Mucosa of descending colon (tissue), 3 donors: ENCODE measurements around the gene CNNM3. TPM values are rescaled to one million over a fixed set of nuclear protein-coding genes. Genes with fewer than 3 reads are reported as not detected.
A peak's percentile ranks its signal among the peaks of the same experiment; 100 is the strongest.

Experiments
- ATAC-seq: fragments of 200-7000 bp; cut with Tn5 transposase; one replicate; pipeline ENCODE4 v1.9.1; 2020; ENCODE audit warnings: mild to moderate bottlenecking, moderate library complexity
- DNase-seq, 3 donors: peaks; one replicate each; pipeline ENCODE4 v3.0.0-alpha.2; 2020
- H3K36me3 ChIP-seq: fragments of 200-600 bp; one replicate; pipeline ENCODE4 v1.8.0; 2021; ENCODE audit warnings: low read depth, mild to moderate bottlenecking
- H3K4me1 ChIP-seq: fragments of 200-600 bp; one replicate; pipeline ENCODE4 v1.8.0; 2021; ENCODE audit warnings: low read depth, mild to moderate bottlenecking
- H3K4me3 ChIP-seq: fragments of 200-600 bp; one replicate; pipeline ENCODE4 v1.8.0; 2021; ENCODE audit warnings: mild to moderate bottlenecking
- H3K9me3 ChIP-seq: fragments of 200-600 bp; one replicate; pipeline ENCODE4 v1.8.0; 2021; ENCODE audit warnings: mild to moderate bottlenecking
- intact Hi-C, 2 donors: fragments of 100-400 bp; cut with DNase I in 1 of 2; cut with micrococcal nuclease in 1 of 2; formaldehyde crosslinking; loops; one replicate each; pipeline versions ENCODE4 v1.11.0 to v1.11.1; 2022; cut with DNase I, micrococcal nuclease
- total RNA-seq, 3 donors: library from RNA; stranded (reverse); fragmentation: NEBNext Ultra II Directional in 2 of 3; extraction: Animal tissue kit (Norgen Biotek cat#: 25700) in 2 of 3; gene quantifications; one replicate each; pipeline versions ENCODE4 v1.2.1 to v1.2.4, GENCODE V29; 2021 to 2023
- TF ChIP-seq, protein P1 (sequence below): fragments of 200-600 bp; IDR thresholded peaks from one replicate; pipeline ENCODE4 v1.8.0; 2022; ENCODE audit warnings: antibody characterized with exemption, mild to moderate bottlenecking
- donor health status: DM: no; HTN: no; CAD: no; lungs with moderate emphysema.
- donor health status: DM: no; HTN: no; CAD: no.
- donor health status: DM: no; HTN: yes; CAD: no.

CNNM3 gene
- total RNA-seq, 3 donors from 2014 or later = 21.2 to 35.5 (median 33.4) TPM

DNA sequence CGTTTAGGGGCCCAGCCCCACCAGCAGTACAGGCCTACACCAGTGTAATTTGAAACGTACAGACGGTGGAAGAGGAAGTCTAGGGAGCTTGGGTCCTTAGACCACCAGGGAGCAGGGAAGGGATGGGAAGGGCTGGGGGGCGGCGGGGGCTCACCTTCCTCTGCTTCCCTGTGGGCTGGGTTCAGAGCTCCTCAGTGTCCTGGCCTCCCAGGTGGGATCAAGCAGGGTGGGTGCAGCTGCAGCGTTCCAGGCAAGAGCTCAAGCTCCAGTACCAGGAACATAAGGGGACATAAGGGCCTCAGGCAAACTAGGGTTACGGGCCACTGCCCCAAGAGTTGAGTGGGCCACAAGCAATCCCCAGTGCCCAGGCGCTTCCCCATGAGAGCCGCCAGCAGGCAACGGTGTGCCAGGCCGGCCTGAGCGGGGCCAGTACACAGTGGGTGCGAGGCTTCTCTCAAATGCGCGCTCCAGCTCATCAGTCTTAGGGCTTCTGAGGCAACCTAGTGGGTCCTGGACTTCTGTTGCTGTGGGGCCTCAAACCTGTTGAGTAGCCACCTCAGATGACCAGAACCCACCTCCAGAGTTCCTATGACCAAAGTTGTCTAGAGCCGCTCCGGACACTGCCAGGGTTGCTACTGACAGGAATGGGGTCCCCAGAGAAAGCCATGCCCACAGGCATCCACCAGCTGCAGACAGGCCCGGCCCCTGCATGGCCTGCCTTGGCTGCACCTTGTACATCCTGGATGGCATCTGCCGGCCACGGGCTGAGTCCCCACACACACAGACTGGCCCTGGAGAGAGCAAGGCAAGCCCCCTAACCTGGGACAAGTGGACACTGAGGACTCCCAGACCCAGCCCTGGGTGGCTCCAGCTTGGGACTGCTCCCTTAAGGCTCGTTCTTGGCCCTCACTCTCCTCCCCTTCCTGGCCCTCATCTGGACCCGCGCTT is 22.6 kb downstream of the CNNM3 start:
- TF ChIP-seq, protein P1, sequence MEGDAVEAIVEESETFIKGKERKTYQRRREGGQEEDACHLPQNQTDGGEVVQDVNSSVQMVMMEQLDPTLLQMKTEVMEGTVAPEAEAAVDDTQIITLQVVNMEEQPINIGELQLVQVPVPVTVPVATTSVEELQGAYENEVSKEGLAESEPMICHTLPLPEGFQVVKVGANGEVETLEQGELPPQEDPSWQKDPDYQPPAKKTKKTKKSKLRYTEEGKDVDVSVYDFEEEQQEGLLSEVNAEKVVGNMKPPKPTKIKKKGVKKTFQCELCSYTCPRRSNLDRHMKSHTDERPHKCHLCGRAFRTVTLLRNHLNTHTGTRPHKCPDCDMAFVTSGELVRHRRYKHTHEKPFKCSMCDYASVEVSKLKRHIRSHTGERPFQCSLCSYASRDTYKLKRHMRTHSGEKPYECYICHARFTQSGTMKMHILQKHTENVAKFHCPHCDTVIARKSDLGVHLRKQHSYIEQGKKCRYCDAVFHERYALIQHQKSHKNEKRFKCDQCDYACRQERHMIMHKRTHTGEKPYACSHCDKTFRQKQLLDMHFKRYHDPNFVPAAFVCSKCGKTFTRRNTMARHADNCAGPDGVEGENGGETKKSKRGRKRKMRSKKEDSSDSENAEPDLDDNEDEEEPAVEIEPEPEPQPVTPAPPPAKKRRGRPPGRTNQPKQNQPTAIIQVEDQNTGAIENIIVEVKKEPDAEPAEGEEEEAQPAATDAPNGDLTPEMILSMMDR = no peak
- no peaks in the 10 kb centered on the region for H3K9me3 ChIP-seq
- peak; percentile 26 for ATAC-seq
- peaks cover 11% of the 10 kb centered on the region for H3K4me1 ChIP-seq
- no peaks in the 10 kb centered on the region for H3K36me3 ChIP-seq
- intact Hi-C loops = no loop called here
- DNase-seq = no peak
- no peak overlapping the region for H3K4me3 ChIP-seq

DNA sequence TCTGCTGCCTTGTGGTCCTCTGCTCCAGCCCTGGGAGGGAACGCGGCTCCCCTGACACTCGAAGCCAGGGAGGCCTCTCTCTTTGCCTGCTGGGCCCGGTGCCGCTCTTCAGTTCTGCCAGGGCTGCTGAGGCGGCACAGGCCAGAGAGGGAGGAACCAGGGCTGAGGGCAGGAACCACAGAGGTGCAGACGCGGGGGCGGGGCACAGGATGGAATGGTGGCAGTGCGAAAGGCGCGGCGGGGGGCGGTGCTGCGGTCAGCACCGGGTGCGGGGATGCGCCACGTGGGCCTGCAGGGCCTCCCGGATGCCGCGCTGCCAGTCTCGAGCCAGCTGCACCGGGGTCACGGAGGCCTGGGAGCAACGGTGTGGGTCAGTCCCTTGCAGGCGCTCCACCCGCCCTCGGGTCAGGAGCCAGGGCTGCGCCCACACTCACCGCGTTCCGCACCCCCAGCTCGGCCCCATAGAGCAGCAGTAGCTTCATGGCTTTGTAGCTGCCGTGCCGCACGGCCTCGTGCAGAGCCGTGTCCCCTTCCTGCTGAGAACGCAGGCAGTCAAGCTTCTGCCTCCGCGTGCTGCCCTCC is 23.3 kb downstream of the CNNM3 start:
- intact Hi-C loops = no loop called here
- DNase-seq = peak; percentile 86 to 91 (median 87)
- Histone ChIP-seq H3K4me1 (peaks cover 11% of the 10 kb centered on the region), H3K9me3 (no peaks in the 10 kb centered on the region), H3K4me3 (no peak overlapping the region), H3K36me3 (no peaks in the 10 kb centered on the region)
- TF ChIP-seq, protein P1 = no peak
- ATAC-seq = peak; percentile 92

DNA sequence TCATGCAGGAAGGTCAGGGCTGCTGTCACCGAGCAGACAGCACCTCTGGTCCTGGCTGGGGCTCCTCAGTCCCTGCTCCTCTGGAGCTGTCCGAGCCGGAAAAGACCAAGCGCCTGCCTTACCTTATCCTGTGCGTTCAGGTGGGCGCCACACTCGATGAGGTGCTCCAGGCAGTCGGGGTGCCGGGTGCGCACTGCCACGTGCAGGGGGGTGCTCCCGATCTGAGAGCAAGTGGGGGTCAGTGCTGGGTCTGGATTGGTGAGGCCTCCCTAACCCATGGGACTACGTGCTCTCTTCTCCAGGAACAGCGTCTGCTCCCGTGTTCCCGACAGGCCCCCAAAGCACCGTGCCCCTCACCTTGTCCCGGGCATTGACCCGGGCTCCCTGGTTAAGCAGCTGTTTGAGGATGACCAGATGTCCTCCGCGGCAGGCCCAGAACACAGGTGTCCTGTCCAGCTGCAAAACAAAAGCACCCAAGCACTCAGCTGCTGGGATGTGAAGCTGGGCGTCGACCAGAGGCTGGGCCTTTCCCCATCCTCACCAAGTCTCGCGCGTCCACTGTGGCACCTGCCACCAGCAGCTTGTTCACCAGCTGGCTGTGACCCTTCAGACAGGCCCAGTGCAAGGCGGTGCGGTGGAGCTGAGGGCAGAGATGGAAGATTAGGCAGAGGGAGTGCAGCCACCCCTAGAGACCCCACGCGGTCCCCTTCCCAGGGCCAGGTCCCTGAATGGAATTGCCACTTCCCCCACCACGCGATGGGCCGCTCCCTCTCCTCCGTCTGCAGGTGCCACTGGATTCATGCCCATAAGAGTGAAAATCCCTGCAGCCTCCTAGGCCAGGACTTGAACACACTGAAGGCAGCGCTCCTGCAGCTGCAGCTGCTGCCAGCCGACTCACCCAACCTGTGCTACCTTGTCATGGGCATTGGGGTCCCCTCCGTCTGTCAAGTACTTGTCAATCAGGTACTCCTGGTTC is 24.1 kb downstream of the CNNM3 start:
- TF ChIP-seq, protein P1 = no peak
- Histone ChIP-seq H3K4me3 (no peak overlapping the region), H3K4me1 (peaks cover 11% of the 10 kb centered on the region), H3K9me3 (no peaks in the 10 kb centered on the region), H3K36me3 (no peaks in the 10 kb centered on the region)
- intact Hi-C loops = no loop called here
- peak in 1 of 3 donors; percentile 36 for DNase-seq
- ATAC-seq = no peak

DNA sequence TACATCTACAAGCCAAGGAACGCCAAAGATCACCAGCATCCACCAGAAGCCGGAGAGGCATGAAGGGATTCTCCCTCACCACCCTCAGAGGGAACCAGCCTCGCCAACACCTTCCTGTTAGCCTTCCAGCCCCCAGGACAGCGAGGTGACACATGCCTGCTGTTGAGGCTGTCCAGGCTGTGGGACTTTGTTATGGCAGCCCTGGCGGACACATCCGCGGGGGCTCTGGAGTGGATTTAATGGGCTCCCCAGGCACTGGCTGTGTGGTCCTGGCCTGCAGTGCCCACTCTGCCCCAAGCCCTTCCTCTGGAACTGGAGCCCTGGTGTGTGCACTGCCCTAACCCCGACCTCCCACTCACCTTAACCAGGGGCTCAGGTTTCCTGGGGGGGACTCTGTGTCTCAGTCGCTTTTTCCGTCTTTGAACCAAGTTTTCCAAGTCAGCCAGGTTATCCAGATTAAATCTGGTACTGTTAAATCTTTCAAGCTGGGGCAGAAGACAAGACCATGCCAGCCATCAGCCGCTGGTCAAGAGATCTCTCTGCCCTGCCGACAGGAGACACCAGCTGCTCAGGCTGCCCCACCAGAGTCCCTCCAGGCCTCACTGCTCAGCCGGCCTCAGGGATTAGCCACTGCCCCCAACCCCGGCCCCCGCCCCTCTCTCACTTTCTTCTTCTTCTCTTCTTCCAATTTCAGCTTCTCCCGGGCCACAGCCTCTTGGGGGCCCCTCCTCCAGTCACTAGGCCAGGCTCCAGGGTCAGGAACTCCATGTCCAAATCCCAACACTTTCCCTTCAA is 25.8 kb downstream of the CNNM3 start:
- Histone ChIP-seq H3K9me3 (no peaks in the 10 kb centered on the region), H3K36me3 (no peaks in the 10 kb centered on the region)

More for the DNA sequence above, 25.8 kb downstream of the CNNM3 start:
- Histone ChIP-seq H3K4me1 (peaks cover 11% of the 10 kb centered on the region), H3K4me3 (no peak overlapping the region)
- intact Hi-C loops = no loop called here
- ATAC-seq (no peak), DNase-seq (no peak)
- TF ChIP-seq, protein P1 = no peak
